Lower leg skin (tissue), 3 donors: ENCODE results near the gene ZNF397.
"Not testable (repeated sequence)": the region's sequence is repeated elsewhere in the genome, so short reads cannot be mapped to it uniquely, and the experiment has no call there.

Experiments used
- POLR2A ChIP-seq, 2 donors: fragments of 450-650 bp; IDR thresholded peaks; one replicate each; pipeline ENCODE4 v1.6.1; 2016 to 2017; ENCODE audit warnings: antibody characterized with exemption in 2 of 2, mild to moderate bottlenecking in 1 of 2, moderate library complexity in 1 of 2
- TF ChIP-seq, protein P1 (sequence below), 3 donors: fragments of 450-650 bp; IDR thresholded peaks; one replicate each; pipeline ENCODE4 v1.5.1; 2016; ENCODE audit warnings: antibody characterized with exemption in 3 of 3, mild to moderate bottlenecking in 3 of 3, moderate library complexity in 2 of 3

DNA sequence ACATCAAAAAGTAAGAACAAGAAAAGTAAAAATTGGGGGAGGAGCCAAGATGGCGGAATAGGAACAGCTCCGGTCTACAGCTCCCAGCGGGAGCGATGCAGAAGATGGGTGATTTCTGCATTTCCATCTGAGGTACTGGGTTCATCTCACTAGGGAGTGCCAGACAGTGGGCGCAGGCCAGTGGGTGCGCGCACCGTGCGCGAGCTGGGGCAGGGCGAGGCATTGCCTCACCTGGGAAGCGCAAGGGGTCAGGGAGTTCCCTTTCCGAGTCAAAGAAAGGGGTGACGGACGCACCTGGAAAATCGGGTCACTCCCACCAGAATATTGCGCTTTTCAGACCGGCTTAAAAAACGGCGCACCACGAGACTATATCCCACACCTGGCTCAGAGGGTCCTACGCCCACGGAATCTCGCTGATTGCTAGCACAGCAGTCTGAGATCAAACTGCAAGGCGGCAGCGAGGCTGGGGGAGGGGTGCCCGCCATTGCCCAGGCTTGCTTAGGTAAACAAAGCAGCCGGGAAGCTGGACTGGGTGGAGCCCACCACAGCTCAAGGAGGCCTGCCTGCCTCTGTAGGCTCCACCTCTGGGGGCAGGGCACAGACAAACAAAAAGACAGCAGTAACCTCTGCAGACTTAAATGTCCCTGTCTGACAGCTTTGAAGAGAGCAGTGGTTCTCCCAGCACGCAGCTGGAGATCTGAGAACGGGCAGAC lies 34.9 kb upstream of the ZNF397 start:
- TF ChIP-seq POLR2A (IDR thresholded peaks at IDR 0.05), result not testable (repeated sequence)
- TF ChIP-seq, protein P1, sequence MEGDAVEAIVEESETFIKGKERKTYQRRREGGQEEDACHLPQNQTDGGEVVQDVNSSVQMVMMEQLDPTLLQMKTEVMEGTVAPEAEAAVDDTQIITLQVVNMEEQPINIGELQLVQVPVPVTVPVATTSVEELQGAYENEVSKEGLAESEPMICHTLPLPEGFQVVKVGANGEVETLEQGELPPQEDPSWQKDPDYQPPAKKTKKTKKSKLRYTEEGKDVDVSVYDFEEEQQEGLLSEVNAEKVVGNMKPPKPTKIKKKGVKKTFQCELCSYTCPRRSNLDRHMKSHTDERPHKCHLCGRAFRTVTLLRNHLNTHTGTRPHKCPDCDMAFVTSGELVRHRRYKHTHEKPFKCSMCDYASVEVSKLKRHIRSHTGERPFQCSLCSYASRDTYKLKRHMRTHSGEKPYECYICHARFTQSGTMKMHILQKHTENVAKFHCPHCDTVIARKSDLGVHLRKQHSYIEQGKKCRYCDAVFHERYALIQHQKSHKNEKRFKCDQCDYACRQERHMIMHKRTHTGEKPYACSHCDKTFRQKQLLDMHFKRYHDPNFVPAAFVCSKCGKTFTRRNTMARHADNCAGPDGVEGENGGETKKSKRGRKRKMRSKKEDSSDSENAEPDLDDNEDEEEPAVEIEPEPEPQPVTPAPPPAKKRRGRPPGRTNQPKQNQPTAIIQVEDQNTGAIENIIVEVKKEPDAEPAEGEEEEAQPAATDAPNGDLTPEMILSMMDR (IDR thresholded peaks at IDR 0.05), result not testable (repeated sequence)
